ENCODE results near the gene ALG14. TPM values are rescaled to one million over a fixed set of nuclear protein-coding genes. Genes with fewer than 3 reads are reported as not detected.

ALG14 gene
- total RNA-seq, 1 experiment from 2014 or later, result 5.7 TPM

DNA sequence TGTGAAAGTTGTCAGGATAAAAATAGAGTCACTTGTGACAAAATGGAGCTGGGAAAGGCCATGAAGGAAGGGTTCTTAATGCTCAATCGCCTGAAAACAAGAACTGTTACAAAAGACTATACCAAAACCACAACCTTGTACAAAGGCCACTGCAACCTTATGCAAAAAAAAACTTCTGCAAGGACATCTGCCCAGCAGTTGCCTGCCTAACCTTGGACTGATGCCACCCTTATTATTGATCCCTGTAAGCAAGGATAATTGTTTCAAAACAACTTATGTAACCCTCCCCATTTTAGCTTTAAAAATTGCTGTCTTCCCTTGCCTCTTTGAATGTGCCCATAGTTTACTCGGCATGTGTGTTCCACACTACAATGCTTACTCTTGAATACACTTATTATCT is 5.7 kb downstream of the ALG14 start:
- Histone ChIP-seq H3K9me2 (ENCODE audit: insufficient read depth) (no peaks in the 10 kb centered on the region), H3K4me1 (ENCODE audit: control insufficient read depth in 1 of 2, insufficient read depth in 2 of 2, low read length in 2 of 2) (peaks cover 0 to 16% of the 10 kb centered on the region in 2 experiments; a peak in 2 of 4 replicates), H3K79me2 (ENCODE audit: insufficient read depth, low read length) (no peaks in the 10 kb centered on the region), H3K27me3 (ENCODE audit: insufficient read depth, low read length) (no peaks in the 10 kb centered on the region), H3K9ac (ENCODE audit: low read length) (no peak overlapping the region), H4K20me1 (ENCODE audit: insufficient read depth) (no peaks in the 10 kb centered on the region), H3K36me3 (ENCODE audit: control insufficient read depth in 1 of 2, insufficient read depth in 2 of 2, low read length in 2 of 2) (no peaks in the 10 kb centered on the region; a peak in 1 of 4 replicates), H2AFZ (ENCODE audit: low read depth, low read length, poor library complexity, severe bottlenecking) (no peak overlapping the region), H3K9me3 (ENCODE audit: control insufficient read depth in 1 of 2, insufficient read depth in 1 of 2, low read depth in 1 of 2, low read length in 2 of 2) (no peaks in the 10 kb centered on the region), H3K27ac (ENCODE audit: low read depth, low read length) (no peak overlapping the region), H3K4me2 (ENCODE audit: low read length) (no peak overlapping the region), H3K4me3 (replicated peaks in 1 of 2; ENCODE audit: low read depth in 1 of 2, low read length in 2 of 2) (no peak overlapping the region)
- TF ChIP-seq EGR1 (IDR thresholded peaks at IDR 0.05; ENCODE audit: low read depth), result no peak
- no peak for TF ChIP-seq REST (IDR thresholded peaks at IDR 0.05; ENCODE audit: low read depth)
- TF ChIP-seq SIN3A (IDR thresholded peaks at IDR 0.05; ENCODE audit: low read depth), result no peak
- TF ChIP-seq ATF3 (IDR thresholded peaks at IDR 0.05), result no peak
- TF ChIP-seq, protein P1, sequence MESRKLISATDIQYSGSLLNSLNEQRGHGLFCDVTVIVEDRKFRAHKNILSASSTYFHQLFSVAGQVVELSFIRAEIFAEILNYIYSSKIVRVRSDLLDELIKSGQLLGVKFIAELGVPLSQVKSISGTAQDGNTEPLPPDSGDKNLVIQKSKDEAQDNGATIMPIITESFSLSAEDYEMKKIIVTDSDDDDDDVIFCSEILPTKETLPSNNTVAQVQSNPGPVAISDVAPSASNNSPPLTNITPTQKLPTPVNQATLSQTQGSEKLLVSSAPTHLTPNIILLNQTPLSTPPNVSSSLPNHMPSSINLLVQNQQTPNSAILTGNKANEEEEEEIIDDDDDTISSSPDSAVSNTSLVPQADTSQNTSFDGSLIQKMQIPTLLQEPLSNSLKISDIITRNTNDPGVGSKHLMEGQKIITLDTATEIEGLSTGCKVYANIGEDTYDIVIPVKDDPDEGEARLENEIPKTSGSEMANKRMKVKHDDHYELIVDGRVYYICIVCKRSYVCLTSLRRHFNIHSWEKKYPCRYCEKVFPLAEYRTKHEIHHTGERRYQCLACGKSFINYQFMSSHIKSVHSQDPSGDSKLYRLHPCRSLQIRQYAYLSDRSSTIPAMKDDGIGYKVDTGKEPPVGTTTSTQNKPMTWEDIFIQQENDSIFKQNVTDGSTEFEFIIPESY (IDR thresholded peaks at IDR 0.05; ENCODE audit: extremely low read depth, insufficient replicate concordance, low read length), result no peak
- TF ChIP-seq JUND (IDR thresholded peaks at IDR 0.05), result no peak
- TF ChIP-seq YY1 (IDR thresholded peaks at IDR 0.05; ENCODE audit: extremely low read depth, insufficient replicate concordance, low read depth, low read length), result no peak
- RAD21 ChIA-PET (ENCODE audit: low non-redundant PET in 1 of 2, low total read pairs in 2 of 2, uncharacterized antibody in 2 of 2, unreplicated experiment in 2 of 2), result no interaction called here
- intact Hi-C loops (cut with micrococcal nuclease), result no loop called here
- POLR2A ChIA-PET, result no interaction called here
- DNase-seq (ENCODE audit: low read depth, low spot score) (no peak), ATAC-seq (no peak)
- no TSS peak for BruUV-seq (replicated peaks)
- CTCF ChIA-PET, result interaction anchor here (1.4 kb wide), 1 partner anchor 24 kb away, joined by 3 read pairs; no protein-coding TSS in a partner anchor

Data from HCT116 (cell line).